Stimulated activated CD8-positive, alpha-beta memory T cell treated with anti-CD3 and anti-CD28 coated beads, Interleukin-4, amount 100 ng/mL, for 4 hours (primary cell): ENCODE measurements around the gene DSCAML1.
"Not testable (repeated sequence)": the region's sequence is repeated elsewhere in the genome, so short reads cannot be mapped to it uniquely, and the experiment has no call there.

Experiments
- DNase-seq, 2 donors: peaks; one replicate each; pipeline ENCODE4 v3.0.0-alpha.2; 2020; ENCODE audit warnings: low read depth in 2 of 2, low spot score in 1 of 2

Gene DSCAML1

DNA sequence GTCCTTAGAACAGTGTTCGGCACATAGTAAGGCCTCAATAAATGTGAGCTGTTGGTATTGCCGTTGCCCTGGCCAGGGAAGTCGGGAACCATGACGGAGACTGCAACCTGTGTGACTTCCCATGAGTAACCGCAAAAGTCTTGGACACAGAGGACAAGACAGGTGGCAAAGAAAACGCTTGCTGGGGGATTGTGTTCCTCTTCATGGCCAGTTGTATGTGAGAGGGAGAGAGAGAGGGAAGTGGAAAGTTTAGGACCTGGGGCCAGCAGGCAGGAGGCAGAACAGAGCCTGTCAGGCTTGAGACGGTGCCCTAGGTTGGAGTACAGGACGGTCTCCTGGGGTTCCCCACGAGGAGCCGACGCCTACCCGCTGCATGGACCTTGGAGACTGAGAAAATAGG lies 379.2 kb downstream of the DSCAML1 start:
- DNase-seq: no peak

DNA sequence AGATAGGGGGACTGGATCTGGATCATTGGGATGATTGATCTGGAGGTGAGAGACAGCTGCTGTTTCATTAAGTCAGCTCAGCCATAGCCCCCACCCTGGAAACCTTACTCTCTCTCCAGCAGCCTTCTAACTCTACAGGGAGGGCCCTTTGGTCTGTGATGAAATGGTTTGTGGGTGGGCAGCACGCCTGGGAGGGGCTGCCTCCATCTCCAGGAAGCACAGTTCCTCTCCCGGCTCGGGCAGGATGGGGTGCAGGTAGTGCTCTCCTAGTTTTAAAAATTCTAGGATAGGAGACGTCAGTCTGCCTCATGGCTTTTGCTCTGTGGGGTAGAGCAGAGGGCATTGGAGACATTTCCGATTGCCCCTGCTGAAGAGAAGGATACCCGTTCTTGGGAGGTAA lies 379.7 kb downstream of the DSCAML1 start:
- DNase-seq: no peak

DNA sequence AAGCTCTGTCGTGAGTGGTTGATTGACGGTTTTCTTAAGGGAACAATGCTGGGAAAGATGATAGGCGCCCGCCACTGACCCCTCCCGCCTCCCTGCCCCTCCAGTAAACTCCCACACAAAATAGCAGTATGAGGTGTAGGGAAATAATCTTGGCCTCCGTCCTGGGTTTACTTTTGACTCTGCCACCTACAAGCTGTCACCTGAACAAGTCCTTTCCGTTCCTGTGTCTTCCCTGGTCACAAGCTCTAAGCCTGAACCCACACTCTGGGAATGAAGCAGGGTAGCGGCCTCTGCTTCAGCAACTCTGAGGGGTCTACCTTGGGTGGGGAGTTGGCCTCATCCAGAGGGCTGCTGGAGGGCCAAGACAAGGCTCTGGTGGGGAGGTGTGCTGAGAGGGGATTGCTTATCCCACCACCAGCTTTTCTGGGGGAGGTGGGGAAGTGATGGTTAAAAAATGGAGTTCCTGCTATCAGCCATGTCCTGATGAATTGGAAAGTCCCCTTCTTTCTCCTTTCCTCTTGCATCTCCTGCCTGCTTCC lies 381.6 kb downstream of the DSCAML1 start:
- no peak for DNase-seq

DNA sequence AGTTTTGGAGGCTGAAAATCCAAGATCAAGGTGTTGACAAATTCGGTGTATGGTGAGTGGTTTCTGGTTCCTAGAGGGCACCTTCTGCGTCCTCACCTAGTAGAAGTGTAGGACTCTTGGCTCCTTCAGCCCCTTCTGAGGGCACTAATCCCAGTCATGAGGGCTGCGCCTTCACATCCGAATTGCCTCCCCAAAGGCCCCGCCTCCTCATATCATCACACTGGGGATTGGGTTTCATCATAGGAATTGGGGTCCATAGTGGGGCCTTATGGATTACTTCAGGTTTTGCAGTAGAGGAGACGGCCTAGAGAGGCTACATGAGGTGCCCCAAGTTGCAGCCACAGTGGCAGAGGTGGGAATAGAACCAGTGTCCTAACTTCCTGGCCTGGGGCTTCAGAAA lies 382.3 kb downstream of the DSCAML1 start:
- no peak for DNase-seq

DNA sequence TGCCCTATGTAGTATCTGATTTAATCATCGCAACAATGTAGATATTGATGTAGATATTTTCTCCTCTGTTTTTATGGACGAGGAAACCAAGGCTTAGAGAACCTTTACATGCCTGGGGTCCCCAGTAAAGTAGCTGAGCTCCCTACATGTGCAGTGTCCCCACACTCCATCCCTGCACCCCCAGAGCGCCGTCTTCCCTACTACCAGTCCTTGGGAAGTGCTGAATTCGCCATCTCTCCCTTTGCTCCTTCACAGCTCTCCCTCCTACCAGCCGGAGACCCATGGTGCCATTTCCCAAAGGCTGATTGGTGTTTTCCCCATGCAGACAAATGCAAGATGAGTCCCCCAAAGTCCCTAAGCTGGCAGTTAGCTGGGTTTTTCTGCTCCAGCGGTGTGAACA lies 383.4 kb downstream of the DSCAML1 start:
- DNase-seq: no peak

DNA sequence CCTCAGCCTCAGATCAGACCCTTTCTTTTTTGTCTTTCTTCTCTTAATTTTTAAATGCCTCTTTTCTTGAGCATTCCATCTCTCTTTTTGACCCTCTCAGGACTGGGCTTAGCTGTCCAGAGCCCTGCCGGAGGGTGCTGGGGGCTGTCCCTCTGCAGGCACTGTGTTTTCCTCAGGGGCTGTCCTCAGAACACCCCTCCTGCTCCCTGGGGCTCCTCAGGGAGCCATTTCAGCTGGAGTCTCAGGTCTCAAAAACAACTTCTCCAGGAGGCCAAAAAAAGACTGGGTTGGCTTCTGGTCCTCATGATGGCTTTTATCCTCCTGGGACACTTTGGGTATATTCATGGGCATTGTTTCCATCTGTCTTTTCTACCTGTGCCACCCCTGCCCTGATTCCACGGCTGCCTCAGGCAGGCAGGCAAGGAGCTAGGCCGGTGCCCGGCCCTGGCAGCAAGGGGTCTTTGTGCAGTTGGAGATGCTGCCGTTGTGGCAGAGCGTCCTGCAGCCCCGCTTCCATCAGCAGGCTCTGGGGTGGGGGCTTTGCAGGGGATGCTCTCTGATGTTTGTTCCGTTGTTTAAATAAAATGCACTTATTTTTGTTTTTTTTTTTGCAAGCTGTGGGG lies 384.3 kb downstream of the DSCAML1 start:
- DNase-seq: no peak

DNA sequence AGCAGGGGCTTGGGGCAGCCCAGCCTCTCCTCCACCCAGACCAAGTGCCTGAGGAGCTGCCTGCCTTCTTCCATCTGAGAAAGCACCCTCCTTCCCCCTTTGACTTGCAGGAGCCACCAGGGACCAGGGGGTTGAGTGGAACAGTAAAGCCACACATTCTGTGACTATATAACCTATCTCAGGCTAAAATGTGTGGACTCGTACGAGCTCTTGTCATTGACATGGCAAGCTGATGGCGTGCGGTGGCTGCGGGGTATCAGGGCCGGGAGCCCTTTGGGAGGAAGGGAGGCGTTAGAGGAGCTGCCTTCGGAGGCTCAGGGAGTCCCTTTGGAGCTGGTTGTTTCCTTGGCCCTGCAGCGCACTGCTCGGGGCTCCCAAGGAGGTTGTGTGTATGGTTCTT lies 384.8 kb downstream of the DSCAML1 start:
- no peak for DNase-seq

DNA sequence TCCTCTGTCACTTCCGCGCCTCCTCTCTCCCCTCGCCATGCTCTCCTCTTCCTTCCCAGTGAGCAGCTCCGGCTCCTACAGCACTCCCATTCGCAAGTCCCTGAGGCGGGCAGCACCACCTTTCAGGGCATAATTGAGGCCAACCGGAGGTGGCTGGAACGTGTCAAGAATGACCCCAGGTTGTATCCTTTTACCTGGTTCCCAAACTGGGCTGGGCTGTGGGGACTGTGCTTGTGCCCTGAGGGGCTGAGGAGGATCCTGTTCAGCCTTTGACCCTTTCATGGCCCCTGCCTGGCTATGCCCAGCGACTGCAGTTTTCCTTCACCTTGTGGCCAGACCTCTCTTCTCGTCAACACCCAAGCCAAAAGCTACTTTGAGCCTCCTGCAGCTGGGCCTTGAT lies 385.3 kb downstream of the DSCAML1 start:
- no peak for DNase-seq

DNA sequence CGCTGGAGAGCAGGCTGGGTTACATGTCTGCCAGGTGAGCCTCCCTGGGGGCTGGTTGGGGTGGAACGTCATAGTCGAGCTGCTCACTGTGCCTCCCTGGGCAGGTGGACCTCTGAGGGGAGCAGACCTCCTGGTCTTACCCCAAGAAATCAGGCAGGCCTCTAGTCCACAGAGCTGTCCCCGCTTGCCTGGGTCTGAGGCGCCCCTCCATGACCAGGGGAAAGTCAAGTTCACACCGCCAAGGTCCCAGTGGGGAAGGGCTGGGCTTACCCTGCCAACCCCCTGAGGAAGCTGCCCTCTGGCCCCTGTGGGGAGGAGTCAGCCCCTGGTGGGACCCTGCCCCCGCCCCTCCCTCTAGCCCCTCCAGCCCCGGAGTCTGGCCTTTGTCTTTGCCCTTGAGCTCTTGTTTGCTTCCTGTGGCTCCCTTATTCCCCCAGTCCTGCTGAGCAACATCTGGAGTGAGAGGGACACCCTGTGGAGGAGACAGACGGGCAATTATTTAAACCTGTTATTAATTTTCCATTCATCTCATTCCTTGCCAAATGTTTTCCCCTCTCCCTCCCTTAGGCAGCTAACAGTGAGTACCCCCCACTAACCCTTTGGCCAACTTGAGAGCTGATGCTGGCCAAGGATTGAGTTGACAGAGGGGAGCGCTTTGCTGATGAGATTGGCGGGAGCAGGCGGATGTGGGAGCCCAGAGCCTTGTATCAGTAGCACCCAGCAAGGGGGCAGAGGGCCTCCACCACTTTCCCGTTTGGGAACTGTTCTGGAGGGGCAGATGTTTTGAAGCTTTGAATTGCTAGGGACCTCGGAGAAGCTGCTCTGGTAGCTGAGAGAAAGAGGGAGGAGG lies 385.9 kb downstream of the DSCAML1 start:
- no peak for DNase-seq

DNA sequence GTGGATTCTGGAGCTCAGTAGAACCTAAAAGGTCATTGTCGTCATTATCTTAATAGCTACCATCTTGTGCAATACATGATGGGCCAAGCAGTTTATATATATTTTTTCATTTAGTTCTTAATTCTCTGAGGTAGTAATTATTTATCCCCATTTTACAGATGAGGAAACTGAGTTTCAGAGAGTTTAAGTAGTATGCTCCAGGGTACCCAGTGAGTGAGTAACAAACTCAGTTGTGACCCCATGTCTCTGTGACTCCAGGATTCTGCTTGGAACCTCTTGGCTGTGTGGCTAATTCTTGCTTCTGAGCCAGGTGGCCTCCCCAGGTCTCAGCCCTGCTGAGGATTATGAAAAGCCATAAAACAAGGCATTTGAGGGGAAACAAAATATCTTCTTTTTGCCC lies 386.8 kb downstream of the DSCAML1 start:
- DNase-seq: no peak

DNA sequence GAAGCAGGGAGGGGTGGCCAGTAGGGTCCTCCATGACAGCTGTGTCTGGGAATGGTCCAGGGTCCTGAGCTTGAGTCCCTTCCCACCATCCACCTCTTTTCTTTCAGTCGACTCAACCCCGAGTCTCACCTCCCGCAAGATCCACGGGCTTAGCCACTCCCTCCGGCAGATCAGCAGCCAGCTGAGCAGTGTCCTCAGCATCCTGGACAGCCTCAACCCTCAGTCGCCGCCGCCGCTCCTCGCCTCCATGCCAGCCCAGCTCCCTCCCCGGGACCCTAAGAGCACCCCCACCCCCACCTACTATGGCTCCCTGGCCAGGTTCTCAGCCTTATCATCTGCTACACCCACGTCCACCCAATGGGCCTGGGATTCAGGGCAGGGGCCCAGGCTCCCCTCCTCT lies 387.5 kb downstream of the DSCAML1 start:
- no peak for DNase-seq

DNA sequence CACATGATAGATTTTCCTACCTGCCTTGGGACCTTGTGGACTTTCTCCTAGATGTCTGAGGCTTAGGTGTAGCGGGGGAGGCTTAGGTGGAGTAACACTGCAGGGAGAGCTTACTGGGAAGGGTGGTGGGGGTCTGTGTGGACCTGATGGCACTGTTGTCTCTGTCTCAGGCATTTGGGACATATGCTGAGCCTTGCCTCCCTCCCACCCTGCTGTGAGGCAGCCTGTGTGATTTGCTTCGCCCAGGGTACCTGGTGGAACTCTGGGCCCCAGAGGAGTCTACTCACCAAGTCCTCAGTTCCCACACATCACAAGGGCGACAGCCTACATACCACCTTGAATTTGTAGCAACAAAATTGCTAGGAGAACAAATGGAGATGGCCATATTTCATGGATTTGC lies 388.7 kb downstream of the DSCAML1 start:
- no peak for DNase-seq

DNA sequence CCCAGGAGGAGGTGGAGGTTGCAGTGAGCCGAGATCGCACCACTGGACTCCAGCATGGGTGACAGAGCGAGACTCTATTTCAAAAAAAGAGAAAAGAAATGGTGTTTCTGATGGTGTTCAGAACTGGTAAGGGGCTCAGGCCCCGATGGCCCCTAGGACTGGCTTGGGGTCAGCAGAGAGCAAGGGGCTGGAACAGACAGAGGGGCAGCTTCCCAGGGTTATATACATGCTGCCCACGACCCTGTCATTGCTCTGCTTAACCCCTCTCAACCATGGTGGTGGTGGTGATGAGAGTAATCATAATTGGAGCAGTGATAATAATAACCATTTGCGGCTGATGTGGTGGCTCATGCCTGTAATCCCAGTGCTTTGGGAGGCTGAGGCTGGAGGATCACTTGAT lies 390.0 kb downstream of the DSCAML1 start:
- DNase-seq: no peak

DNA sequence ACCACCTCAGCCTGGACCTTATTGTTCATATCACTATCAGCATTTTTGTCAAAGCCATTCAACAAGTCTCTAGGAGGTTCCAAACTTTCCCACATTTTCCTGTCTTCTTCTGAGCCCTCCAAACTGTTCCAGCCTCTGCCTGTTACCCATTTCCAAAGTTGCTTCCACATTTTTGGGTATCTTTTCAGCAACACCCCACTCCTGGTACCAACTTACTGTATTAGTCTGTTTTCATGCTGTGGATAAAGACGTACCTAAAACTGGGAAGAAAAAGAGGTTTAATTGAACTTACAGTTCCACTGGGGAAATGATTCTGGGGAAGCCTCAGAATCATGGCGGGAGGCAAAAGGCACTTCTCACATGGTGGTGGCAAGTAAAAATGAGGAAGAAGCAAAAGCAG lies 391.1 kb downstream of the DSCAML1 start:
- not testable (repeated sequence) for DNase-seq

DNA sequence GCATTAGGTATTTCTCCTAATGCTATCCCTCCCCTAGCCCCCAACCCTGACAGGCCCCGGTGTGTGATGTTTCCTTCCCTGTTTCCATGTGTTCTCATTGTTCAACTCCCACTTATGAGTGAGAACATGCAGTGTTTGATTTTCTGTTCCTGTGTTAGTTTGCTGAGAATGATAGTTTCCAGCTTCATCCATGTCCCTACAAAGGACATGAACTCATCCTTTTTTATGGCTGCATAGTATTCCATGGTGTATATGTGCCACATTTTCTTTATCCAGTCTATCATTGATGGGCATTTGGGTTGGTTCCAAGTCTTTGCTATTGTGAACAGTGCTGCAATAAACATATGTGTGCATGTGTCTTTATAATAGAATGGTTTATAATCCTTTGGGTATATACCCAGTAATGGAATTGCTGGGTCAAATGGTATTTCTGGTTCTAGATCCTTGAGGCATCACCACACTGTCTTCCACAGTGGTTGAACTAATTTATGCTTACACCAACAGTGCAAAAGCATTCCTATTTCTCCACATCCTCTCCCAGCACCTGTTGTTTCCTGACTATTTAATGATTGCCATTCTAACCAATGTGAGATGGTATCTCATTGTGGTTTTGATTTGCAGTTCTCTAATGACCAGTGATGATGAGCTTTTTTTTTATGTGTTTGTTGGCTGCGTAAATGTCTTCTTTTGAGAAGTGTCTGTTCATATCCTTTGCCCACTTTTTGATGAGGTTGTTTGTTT lies 397.7 kb downstream of the DSCAML1 start:
- not testable (repeated sequence) for DNase-seq

DNA sequence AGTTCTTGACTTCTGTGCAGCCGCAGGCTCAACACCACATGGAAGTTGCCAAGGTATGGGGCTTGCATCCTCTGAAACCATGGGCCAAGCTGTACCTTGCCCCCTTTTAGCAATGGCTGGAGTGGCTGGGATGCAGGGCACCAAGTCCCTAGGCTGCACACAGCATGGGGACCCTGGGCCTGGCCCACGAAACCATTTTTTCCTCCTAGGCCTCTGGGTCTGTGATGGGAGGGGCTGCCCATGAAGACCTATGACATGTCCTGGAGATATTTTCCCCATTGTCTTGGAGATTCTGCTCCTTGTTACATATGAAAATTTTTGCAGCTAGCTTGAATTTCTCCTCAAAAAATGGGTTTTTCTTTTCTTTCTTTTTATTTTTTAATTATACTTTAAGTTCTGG lies 398.4 kb downstream of the DSCAML1 start:
- not testable (repeated sequence) for DNase-seq

DNA sequence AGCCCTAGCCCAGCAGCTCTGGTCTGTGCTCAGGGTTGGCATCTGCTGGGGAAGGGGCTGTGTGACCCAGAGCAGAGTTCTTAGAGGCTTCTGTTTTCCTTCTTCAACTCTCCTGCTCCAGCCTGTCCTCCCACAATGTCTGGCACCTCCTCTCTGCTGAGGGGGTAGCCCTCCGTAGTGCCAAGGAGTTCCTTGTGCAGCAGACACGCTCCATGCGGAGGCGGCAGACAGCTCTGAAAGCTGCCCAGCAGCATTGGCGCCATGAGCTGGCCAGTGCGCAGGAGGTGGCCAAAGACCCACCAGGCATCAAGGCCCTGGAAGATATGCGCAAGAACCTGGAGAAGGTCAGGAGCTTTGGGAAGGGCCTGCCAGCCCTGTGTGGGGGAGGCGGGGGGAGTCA lies 400.0 kb downstream of the DSCAML1 start:
- no peak for DNase-seq

DNA sequence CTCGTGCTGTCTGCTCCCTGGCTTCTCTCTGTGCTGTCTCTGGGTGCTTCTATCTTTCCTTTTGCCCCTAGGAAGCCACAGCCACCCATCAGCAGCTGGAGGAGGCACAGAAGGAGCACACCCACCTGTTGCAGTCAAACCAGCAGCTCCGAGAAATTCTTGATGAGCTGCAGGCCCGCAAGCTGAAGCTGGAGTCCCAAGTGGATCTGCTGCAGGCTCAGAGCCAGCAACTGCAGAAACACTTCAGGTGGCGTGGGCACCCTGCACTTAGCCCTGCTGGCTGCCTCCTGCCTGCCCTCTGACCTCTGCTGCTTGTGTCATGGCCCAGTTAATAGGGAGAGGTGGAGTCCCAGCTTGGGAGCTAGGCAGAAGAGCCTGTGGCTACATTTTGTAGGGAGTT lies 401.5 kb downstream of the DSCAML1 start:
- no peak for DNase-seq

DNA sequence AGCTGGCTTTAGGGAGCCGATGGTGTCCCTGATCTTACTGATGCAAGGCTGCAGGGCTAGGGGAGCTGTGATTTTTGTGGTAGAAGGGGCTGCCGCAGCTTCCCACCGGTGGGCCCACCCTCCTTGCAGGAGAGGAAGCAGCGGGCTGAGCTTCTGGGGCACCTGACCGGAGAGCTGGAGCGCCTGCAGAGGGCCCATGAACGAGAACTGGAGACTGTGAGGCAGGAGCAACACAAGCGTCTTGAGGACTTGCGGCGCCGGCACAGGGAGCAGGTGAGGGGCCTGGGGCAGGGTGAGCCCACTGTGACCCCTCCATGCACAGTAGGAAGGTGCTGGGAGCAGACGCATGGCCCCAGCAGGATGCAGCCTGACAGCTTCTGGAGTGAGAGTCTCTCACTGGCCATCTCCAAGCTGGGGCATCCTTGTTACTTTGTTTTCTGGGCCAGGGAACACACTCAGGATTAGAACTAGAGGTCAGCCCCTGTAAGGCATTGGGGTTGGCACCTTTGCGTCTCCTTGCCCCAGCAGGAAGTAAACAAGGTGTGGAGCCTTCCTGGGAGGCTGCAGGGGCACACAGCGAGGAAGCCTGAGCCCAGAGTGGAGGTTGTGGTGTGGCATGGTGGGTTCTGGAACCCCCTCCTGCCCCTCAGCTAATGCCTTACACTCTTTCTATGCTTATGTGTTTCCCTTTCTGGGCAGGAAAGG lies 402.6 kb downstream of the DSCAML1 start:
- DNase-seq: no peak

DNA sequence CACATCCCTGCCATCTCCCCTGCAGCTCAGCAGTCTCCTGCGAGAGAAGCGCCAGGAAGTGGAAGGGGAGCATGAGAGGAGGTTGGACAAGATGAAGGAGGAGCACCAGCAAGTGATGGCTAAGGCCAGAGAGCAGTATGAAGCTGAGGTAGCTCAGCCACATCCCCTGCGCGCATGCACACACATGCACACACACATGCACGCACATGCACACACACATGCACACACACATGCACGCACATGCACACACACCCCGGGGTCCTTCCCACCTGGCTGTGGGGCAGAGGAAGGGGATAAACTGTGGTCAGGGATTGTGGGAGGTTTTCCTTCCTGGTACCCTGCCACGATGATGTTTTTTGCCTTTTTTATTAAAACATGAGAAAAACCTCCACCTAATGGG lies 404.0 kb downstream of the DSCAML1 start:
- no peak for DNase-seq

DNA sequence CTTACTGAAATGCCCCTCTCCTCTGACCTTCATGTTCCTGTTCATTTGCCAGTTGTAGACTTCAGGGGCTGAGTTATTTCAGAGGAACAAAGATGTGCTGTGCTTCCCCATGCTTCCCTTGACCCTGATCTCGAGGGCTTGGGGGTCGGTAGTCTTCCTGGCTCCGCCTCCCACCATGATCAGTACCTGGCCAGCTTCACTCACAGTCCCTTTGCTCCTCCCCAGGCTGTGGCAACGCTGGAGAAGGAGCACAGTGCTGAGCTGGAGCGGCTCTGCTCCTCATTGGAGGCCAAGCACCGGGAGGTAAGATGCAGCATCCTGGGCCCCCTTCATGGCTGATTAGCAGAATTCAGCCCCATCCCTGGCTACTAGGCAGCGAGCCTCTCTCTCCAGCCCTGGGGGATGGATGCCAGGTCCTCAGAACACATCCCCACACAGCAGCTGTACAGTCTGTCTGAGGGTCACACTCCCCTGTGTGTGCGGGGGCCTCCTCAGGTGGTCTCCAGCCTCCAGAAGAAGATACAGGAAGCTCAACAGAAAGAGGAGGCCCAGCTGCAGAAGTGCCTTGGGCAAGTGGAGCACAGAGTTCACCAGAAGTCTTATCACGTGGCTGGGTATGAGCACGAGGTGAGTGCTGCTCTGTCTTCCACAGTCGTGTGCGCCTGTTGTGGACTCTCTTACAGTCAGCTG lies 404.9 kb downstream of the DSCAML1 start:
- DNase-seq: no peak
